Erythroblast (primary cell): Measurements from ENCODE around the gene ARHGAP4.

Experiments used
- GATA1 ChIP-seq: IDR thresholded peaks from 2 replicates; pipeline ENCODE4 v1.6.1; 2011; ENCODE audit warnings: low read depth, mild to moderate bottlenecking, control low read depth, low read length, moderate library complexity
- POLR2A ChIP-seq: IDR thresholded peaks from 2 replicates; pipeline ENCODE4 v1.6.1; 2011; ENCODE audit warnings: mild to moderate bottlenecking, low read length

DNA sequence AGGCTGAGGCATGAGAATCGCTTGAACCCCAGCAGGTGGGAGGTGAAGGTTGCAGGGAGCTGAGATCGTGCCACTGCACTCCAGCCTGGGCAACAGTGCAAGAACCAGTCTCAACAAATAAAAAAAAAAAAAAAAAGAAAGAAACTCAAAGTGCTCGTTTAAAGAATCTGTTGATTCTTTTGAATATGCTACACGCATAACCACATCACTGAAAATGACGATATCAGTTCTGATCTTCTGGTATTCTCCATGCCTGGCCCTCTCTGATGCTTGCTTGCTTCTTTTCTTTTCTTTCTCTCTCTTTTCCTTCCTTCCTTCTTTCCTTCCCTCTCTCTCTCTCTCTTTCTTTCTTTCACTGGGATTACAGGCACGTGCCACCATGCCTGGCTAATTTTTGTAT is 14.3 kb downstream of the ARHGAP4 start:
- no peak for TF ChIP-seq POLR2A
- TF ChIP-seq GATA1 = no peak
